Pancreas (tissue), 10 donors: Measurements from ENCODE around the gene GMDS. TPM values are rescaled to one million over a fixed set of nuclear protein-coding genes. Genes with fewer than 3 reads are reported as not detected.

Experiments
- ATAC-seq, 4 donors: fragments of 200-7000 bp; cut with Tn5 transposase; one replicate each; pipeline versions ENCODE4 v1.8.0 to v1.9.1; 2020; ENCODE audit warnings: mild to moderate bottlenecking in 4 of 4, moderate library complexity in 4 of 4
- DNase-seq, 6 donors: peaks; one replicate each; pipeline ENCODE4 v3.0.0-alpha.2; 2020
- FAIRE-seq: peaks from 2 replicates; lab custom pipeline; 2012; peaks lifted over from hg19 to GRCh38; lab: Jason Lieb, UNC
- H3K27ac ChIP-seq, 4 donors: fragments of 200-600 bp; sonication (generic); 1 replicate in 3 of 4; 2 replicates in 1 of 4; pipeline versions ENCODE4 v1.5.0 to v1.8.0; 2020
- H3K27me3 ChIP-seq, 4 donors: fragments of 200-600 bp; one replicate each; pipeline ENCODE4 v1.8.0; 2021
- H3K36me3 ChIP-seq, 3 donors: fragments of 200-600 bp; sonication (generic) in 1 of 3; one replicate each; pipeline versions ENCODE4 v1.5.0 to v1.8.0; 2020 to 2021
- H3K4me1 ChIP-seq, 3 donors: fragments of 200-600 bp; one replicate each; pipeline ENCODE4 v1.8.0; 2021
- H3K4me3 ChIP-seq, 4 donors: fragments of 200-600 bp; sonication (generic) in 2 of 4; one replicate each; pipeline versions ENCODE4 v1.5.0 to v1.8.0; 2020 to 2021
- H3K9me3 ChIP-seq, 4 donors: fragments of 200-600 bp; one replicate each; pipeline ENCODE4 v1.8.0; 2021
- CTCF ChIP-seq, 4 donors: fragments of 200-600 bp; sonication (generic) in 3 of 4; IDR thresholded peaks; one replicate each; pipeline versions ENCODE4 v1.5.0 to v1.8.0; 2021; ENCODE audit warnings: antibody characterized with exemption in 4 of 4
- WGBS, 2 donors: extraction: QIAGEN DNeasy Blood & Tissue Kit; methylation state at CpG; one replicate each; pipeline ENCODE4 v1.1.7; 2013; 5-methylcytosine and 5-hydroxymethylcytosine counted together
- intact Hi-C, 3 donors: fragments of 100-400 bp; cut with DNase I; formaldehyde crosslinking; loops; one replicate each; pipeline versions ENCODE4 v1.11.1 to v1.14.2; 2022
- polyA plus RNA-seq, 2 donors: library from polyadenylated mRNA; stranded (reverse); fragments of 200-250 nt; gene quantifications; one replicate each; pipeline ENCODE4 v1.2.3, GENCODE V29; 2013
- total RNA-seq, 6 donors: library from RNA; stranded (reverse); fragmentation: NEBNext Ultra II Directional in 4 of 6; extraction: Animal tissue kit (Norgen Biotek cat#: 25700) in 4 of 6; gene quantifications; one replicate each; pipeline versions ENCODE4 v1.2.1 to v1.2.4, GENCODE V29; 2021 to 2023
- donor health status: healthy with polysubstance abuse.
- donor health status: DM: no; HTN: no; CAD: no; lungs with moderate emphysema.
- donor health status: DM: no; HTN: no; CAD: no.
- donor health status: control.
- donor health status: control.
- donor health status: Bipolar disorder and iron deficiency.
- donor health status: DM: yes; HTN: yes; CAD: no.
- donor health status: DM: no; HTN: no; CAD: no.
- donor health status: DM: no; HTN: no; CAD: no.
- donor health status: DM: yes; HTN: yes; CAD: no.

The GMDS gene
- total and polyA plus RNA-seq, 8 donors: 7.6 to 40.8 (median 26.5) TPM

- DNase-seq: no peak
- ATAC-seq: no peak
- H3K9me3 ChIP-seq: no peaks in the 10 kb centered on the region
- peaks cover 0 to 7% (median 0%) of the 10 kb centered on the region in 3 donors for H3K4me1 ChIP-seq
- TF ChIP-seq CTCF (IDR thresholded peaks at IDR 0.05): no peak
- H3K27me3 ChIP-seq: no peaks in the 10 kb centered on the region
- H3K4me3 ChIP-seq: no peak overlapping the region
- H3K27ac ChIP-seq: no peak overlapping the region
- WGBS, 2 donors: 95 to 100% methylated on average over 3 of the region's 3 CpGs
- intact Hi-C loops: no loop called here
- no peak for FAIRE-seq
- H3K36me3 ChIP-seq: peaks cover 0 to 9% (median 0%) of the 10 kb centered on the region in 3 donors
These were observed 27.3 kb upstream of the GMDS start for GRCh38 chr6:2272696-2273095.

GRCh38 chr6:2270054-2270453 is 24.6 kb upstream of the GMDS start:
- ATAC-seq: no peak
- H3K36me3 ChIP-seq: peaks cover 0 to 9% (median 0%) of the 10 kb centered on the region in 3 donors
- peaks cover 0 to 16% (median 5%) of the 10 kb centered on the region in 3 donors for H3K4me1 ChIP-seq
- H3K27me3 ChIP-seq: no peaks in the 10 kb centered on the region
- FAIRE-seq: no peak
- intact Hi-C loops: no loop called here
- no peak overlapping the region for H3K27ac ChIP-seq
- DNase-seq: no peak
- no peak for TF ChIP-seq CTCF (IDR thresholded peaks at IDR 0.05)
- 59 to 70% methylated on average over 3 of the region's 3 CpGs for WGBS, 2 donors
- no peak overlapping the region for H3K4me3 ChIP-seq
- H3K9me3 ChIP-seq: no peaks in the 10 kb centered on the region

- FAIRE-seq (no peak), ATAC-seq (no peak), DNase-seq (no peak)
- intact Hi-C loops: no loop called here
- no peaks in the 10 kb centered on the region for H3K27me3 ChIP-seq
- H3K4me3 ChIP-seq: no peak overlapping the region
- no peak overlapping the region for H3K27ac ChIP-seq
- H3K9me3 ChIP-seq: no peaks in the 10 kb centered on the region
- TF ChIP-seq CTCF (IDR thresholded peaks at IDR 0.05): no peak
- peaks cover 0 to 16% (median 5%) of the 10 kb centered on the region in 3 donors for H3K4me1 ChIP-seq
- WGBS, 2 donors: 85 to 92% methylated on average over 1 of the region's 1 CpG
- no peaks in the 10 kb centered on the region for H3K36me3 ChIP-seq
These were observed 21.4 kb upstream of the GMDS start for GRCh38 chr6:2266841-2267240.

- FAIRE-seq: no peak
- 79 to 80% methylated on average over 3 of the region's 3 CpGs for WGBS, 2 donors
- Histone ChIP-seq H3K27ac (no peak overlapping the region), H3K9me3 (no peaks in the 10 kb centered on the region), H3K27me3 (no peaks in the 10 kb centered on the region), H3K36me3 (no peaks in the 10 kb centered on the region), H3K4me1 (peaks cover 0 to 16% (median 5%) of the 10 kb centered on the region in 3 donors), H3K4me3 (no peak overlapping the region)
- TF ChIP-seq CTCF (IDR thresholded peaks at IDR 0.05): no peak
- intact Hi-C loops: no loop called here
- no peak for DNase-seq
- ATAC-seq: no peak
These were observed 20.8 kb upstream of the GMDS start for GRCh38 chr6:2266031-2266795.

GRCh38 chr6:2264932-2265331 is 19.5 kb upstream of the GMDS start:
- H3K27ac ChIP-seq: no peak overlapping the region
- H3K9me3 ChIP-seq: no peaks in the 10 kb centered on the region
- no peak overlapping the region for H3K4me3 ChIP-seq
- WGBS, 2 donors: 72 to 94% methylated on average over 2 of the region's 2 CpGs
- no peaks in the 10 kb centered on the region for H3K36me3 ChIP-seq
- no peaks in the 10 kb centered on the region for H3K27me3 ChIP-seq
- no peak for ATAC-seq
- peaks cover 2 to 10% (median 6%) of the 10 kb centered on the region in 3 donors for H3K4me1 ChIP-seq
- FAIRE-seq: no peak
- intact Hi-C loops: no loop called here
- no peak for DNase-seq
- TF ChIP-seq CTCF (IDR thresholded peaks at IDR 0.05): no peak
